GM19238 (cell line): ENCODE results near the gene RAB6A.

Source experiments
- DNase-seq: peaks from one replicate; pipeline ENCODE4 v3.0.0; 2011; ENCODE audit warnings: low spot score; ENCODE audit not compliant: insufficient read length

RAB6A gene

GRCh38 chr11:73654482-73655021, 106.3 kb downstream of the RAB6A start:
- DNase-seq, result no peak

- DNase-seq, result no peak
Measured at GRCh38 chr11:73653996-73654395, 106.9 kb downstream of the RAB6A start.

- no peak for DNase-seq
Measured at GRCh38 chr11:73652856-73653559, 107.9 kb downstream of the RAB6A start.

GRCh38 chr11:73652046-73652730, 108.7 kb downstream of the RAB6A start:
- DNase-seq, result no peak

- no peak for DNase-seq
Measured at GRCh38 chr11:73651661-73652045, 109.2 kb downstream of the RAB6A start.

- no peak for DNase-seq
Measured at GRCh38 chr11:73651252-73651651, 109.6 kb downstream of the RAB6A start.

- DNase-seq, result no peak
Measured at GRCh38 chr11:73650400-73650799, 110.5 kb downstream of the RAB6A start.

GRCh38 chr11:73649206-73649605, 111.7 kb downstream of the RAB6A start:
- no peak for DNase-seq

GRCh38 chr11:73648571-73649046, 112.3 kb downstream of the RAB6A start:
- DNase-seq, result no peak

GRCh38 chr11:73648121-73648520, 112.8 kb downstream of the RAB6A start:
- DNase-seq, result no peak

GRCh38 chr11:73647459-73648100, 113.3 kb downstream of the RAB6A start:
- peak; percentile 84 for DNase-seq

GRCh38 chr11:73645972-73646631, 114.8 kb downstream of the RAB6A start, which contains the start of gene PLEKHB1:
Gene PLEKHB1, plus strand, starts transcription at chr11:73646581. Its CDS starts 28 bp downstream, at chr11:73646609.
- no peak for DNase-seq

GRCh38 chr11:73645121-73645969, 115.5 kb downstream of the RAB6A start:
- DNase-seq, result no peak

- no peak for DNase-seq
Measured at GRCh38 chr11:73641668-73642067, 119.2 kb downstream of the RAB6A start.

- no peak for DNase-seq
Measured at GRCh38 chr11:73640592-73640991, 120.3 kb downstream of the RAB6A start.

GRCh38 chr11:73637012-73637411, 123.9 kb downstream of the RAB6A start:
- DNase-seq, result no peak

- no peak for DNase-seq
Measured at GRCh38 chr11:73636249-73636648, 124.6 kb downstream of the RAB6A start.

GRCh38 chr11:73635721-73636120, 125.2 kb downstream of the RAB6A start:
- DNase-seq, result no peak

GRCh38 chr11:73633999-73634398, 126.9 kb downstream of the RAB6A start:
- DNase-seq, result no peak

- DNase-seq, result no peak
Measured at GRCh38 chr11:73632996-73633395, 127.9 kb downstream of the RAB6A start.

- no peak for DNase-seq
Measured at GRCh38 chr11:73629907-73630306, 131.0 kb downstream of the RAB6A start.
